ENCODE data around the gene RNF213.

- TF ChIP-seq CTCF (IDR thresholded peaks at IDR 0.05) (no peak), POLR2AphosphoS5 (IDR thresholded peaks at IDR 0.05) (no peak), POLR2A (IDR thresholded peaks at IDR 0.05) (no peak), EP300 (IDR thresholded peaks at IDR 0.05) (no peak)
These were observed 6.8 kb upstream of the RNF213 start for GRCh38 chr17:80253631-80254395.
